ENCODE measurements around the gene MTAP.

Gene MTAP

DNA sequence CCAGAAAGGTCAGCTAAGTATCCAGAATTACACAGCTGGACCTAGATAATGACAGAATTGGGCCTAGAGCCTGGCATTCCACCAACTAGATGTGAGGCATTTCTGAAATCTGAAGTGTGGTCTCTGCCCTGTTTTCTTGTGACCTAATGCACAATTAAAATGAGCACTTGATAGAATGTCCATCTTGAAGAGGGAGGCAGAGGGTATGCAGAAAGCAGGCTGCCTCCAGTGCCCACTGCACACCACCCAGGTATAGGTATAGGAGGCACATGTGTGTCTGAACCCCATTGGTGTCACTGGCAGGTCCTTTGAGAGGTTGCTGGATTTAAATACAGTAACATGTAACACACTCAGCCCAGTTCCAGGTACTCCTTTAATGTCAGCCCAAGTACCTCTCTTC lies 2.4 kb downstream of the MTAP start:
- no peak for DNase-seq (ENCODE audit: low read depth in 3 of 3)

DNA sequence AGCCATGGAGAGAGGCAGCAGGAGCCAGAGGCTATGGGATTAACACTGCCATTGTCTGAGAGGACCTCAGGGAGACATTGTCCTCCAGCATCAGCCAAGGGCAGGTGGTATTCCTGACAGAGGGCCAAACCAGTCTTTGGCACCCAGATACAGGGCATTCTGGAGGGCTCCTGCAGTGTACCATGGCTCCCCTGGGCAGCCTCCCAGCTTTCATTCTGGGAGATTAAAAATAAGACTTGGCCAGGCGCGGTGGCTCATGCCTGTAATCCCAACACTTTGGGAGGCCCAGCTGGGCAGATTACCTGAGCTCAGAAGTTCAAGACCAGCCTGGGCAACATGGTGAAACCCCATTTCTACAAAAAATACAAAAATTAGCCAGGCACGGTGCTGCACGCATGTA lies 4.2 kb downstream of the MTAP start:
- no peak for DNase-seq (ENCODE audit: low read depth in 3 of 3)

- DNase-seq (ENCODE audit: low read depth in 3 of 3) = no peak
These were observed 8.0 kb downstream of the MTAP start for GRCh38 chr9:21810388-21810787.

- DNase-seq (ENCODE audit: low read depth in 3 of 3) = no peak
These were observed 8.4 kb downstream of the MTAP start for GRCh38 chr9:21810881-21811280.

DNA sequence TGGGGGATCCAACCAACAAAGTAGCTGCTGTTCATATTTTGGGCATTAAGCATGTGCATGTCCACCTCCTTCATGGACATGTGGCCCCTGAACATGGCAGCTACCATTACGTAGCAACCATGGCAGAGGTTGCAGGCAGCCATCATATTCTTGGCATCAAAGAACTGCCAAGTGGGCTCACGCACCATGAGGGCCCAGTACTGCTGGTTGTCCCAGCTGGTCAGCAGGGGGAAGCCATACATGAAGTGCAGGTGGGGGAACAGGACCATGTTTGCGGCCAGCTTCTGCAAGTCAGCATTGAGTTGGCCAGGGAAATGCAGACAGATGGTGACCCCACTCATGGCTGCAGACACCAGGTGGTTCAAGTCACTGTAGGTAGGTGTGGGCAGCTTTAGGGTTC lies 9.5 kb downstream of the MTAP start:
- DNase-seq (ENCODE audit: low read depth in 3 of 3) = no peak

GRCh38 chr9:21812415-21812814 lies 10.0 kb downstream of the MTAP start:
- no peak for DNase-seq (ENCODE audit: low read depth in 3 of 3)

- peak; percentile 31 to 42 (median 41) for DNase-seq (ENCODE audit: low read depth in 3 of 3)
These were observed 10.6 kb downstream of the MTAP start for GRCh38 chr9:21812946-21813568.

DNA sequence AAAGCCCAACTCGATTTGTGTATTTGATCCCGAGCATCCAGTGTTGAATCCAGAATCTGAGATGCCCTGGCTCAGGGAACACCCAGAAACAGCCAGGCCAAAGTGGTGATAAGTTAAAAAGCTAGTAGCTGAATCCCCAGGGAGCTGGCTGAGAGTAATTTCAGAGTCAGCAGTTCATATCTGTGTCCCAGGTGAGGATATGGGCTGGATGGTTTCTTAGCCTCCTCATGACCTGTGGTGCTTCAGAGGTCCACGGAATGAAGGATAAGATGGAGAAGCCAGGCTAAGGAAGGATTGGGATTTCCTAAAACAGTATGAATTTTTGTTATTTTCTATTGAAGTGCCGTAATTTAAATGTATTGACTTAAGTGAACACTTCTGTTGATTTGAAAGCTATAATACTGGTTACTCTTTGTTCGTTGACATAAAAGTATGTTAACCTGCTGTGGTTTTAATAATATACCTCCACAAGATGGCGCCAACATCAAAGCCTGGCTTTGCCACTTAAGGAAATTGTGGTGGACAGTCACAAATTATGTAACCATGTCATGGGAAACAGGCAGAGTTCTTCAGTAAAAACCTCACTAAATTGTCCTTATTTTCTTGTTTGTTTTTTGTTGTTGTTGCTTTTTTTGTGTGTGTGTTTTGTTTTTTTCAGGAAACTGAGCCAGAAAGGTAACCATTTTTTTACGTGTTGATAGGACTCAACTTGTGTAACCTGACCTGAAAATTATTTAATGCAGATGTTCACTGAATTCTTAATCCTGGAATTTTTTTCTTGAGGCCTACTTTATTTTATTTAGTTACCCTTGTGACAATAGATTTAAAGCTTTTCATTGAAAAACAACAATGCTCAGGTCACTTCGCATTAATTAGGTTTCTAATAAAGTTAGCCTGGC lies 11.4 kb downstream of the MTAP start:
- DNase-seq (ENCODE audit: low read depth in 3 of 3) = peak in 1 of 3 experiments; percentile 40

DNA sequence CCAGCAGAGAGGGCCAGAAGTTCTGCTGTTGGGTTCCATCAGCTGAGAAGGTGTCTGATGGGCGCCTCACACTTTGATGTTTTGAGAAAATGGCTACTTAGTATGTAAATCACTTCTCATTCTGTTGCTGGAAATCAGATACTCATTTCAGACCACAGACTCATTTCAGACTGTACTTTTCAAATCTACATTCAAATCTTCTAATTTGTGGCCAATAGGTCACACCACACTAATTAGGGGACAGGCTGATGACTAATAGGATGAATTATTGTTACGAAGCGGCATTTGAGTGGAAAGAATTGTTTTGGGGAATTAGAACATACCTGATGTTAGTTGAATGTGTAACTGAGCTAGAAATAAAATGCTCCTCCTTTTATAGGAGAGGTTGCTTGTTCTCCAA lies 13.2 kb downstream of the MTAP start:
- no peak for DNase-seq (ENCODE audit: low read depth in 3 of 3)

GRCh38 chr9:21817176-21817575 lies 14.7 kb downstream of the MTAP start:
- no peak for DNase-seq (ENCODE audit: low read depth in 3 of 3)

GRCh38 chr9:21825637-21826036 lies 23.2 kb downstream of the MTAP start:
- no peak for DNase-seq (ENCODE audit: low read depth in 3 of 3)

DNA sequence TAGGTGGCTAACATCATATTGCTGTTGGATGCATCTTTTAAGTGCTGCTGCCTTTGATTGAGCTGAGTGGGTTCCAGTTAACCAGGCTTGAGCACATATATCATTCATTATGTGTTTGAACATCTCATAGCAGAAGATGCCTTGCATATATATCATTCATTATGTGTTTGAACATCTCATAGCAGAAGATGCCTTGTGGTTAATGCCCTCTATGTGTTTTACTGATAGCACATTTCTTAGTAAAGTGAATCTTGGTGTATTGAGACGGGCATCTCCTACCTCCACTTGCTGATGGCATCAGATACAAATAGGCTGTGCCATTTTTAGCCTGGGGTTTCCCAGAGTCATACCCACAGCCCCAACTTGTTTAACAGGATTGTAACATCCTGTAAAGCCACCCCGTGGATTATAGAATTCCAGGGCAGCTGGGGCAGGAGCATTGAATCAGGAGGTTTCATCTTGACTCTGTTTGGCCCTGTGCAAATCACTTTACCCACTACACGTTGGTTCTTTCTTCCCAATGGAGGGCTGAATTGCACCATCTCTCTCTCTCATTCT lies 26.5 kb downstream of the MTAP start:
- no peak for DNase-seq (ENCODE audit: low read depth in 3 of 3)

- DNase-seq (ENCODE audit: low read depth in 3 of 3) = no peak
These were observed 28.2 kb downstream of the MTAP start for GRCh38 chr9:21830589-21830988.

- no peak for DNase-seq (ENCODE audit: low read depth in 3 of 3)
These were observed 29.5 kb downstream of the MTAP start for GRCh38 chr9:21831841-21832509.

- no peak for DNase-seq (ENCODE audit: low read depth in 3 of 3)
These were observed 30.8 kb downstream of the MTAP start for GRCh38 chr9:21833090-21833801.

DNA sequence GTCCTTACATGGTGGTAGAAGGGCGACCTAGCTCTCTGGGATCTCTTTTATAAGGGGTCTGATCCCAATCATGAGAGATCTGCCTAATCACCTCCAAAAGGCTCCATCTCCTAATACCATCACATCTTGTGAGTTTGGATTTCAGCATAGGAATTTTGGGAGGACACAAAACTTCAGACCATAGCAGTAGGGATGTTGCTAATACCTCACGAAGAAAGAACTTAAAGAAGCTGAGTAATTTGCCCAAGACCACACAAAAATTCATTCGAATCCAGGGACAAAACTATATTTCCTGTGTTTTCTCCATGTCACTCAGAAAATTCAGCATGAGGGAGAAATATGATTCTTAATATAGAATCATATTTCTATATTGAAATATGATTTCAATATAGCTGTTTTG lies 32.7 kb downstream of the MTAP start:
- no peak for DNase-seq (ENCODE audit: low read depth in 3 of 3)

GRCh38 chr9:21836437-21837161 lies 34.2 kb downstream of the MTAP start:
- DNase-seq (ENCODE audit: low read depth in 3 of 3) = no peak

- no peak for DNase-seq (ENCODE audit: low read depth in 3 of 3)
These were observed 35.1 kb downstream of the MTAP start for GRCh38 chr9:21837501-21837900.

DNA sequence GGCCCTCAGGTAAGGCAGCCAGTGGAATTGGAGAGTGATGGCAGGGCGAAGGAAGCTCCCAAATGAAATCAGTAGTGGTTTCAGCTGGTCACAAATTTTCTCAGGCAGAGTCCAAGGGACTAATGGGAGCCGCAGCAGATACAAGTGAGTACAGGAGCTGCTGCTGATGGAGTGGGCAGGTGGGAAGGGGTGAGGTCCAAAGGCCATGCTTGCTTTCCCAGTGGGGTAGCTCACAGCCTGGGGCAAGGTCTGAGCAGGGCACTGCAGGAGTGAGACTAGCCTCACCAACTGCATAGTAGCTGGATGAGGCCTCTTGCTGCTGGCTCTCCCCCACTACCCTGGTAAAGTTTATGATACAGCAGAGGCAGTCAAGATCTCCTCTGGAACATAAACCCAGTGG lies 38.2 kb downstream of the MTAP start:
- no peak for DNase-seq (ENCODE audit: low read depth in 3 of 3)

GRCh38 chr9:21841133-21841532 lies 38.7 kb downstream of the MTAP start:
- no peak for DNase-seq (ENCODE audit: low read depth in 3 of 3)

- no peak for DNase-seq (ENCODE audit: low read depth in 3 of 3)
These were observed 46.2 kb downstream of the MTAP start for GRCh38 chr9:21848615-21849014.
